A549 (cell line): ENCODE data around the gene SPIN3. TPM values are rescaled to one million over a fixed set of nuclear protein-coding genes. Genes with fewer than 3 reads are reported as not detected.
A peak's percentile ranks its signal among the peaks of the same experiment; 100 is the strongest.

Experiments
- ATAC-seq, 2 experiments: fragments of 200-7000 bp in 1 of 2; fragments of >200 bp in 1 of 2; cut with Nextera tagmentation in 1 of 2; cut with Tn5 transposase in 1 of 2; 3 replicates each; pipeline versions ENCODE4 v1.8.0 to v1.9.1; 2018 to 2020; ENCODE audit warnings: mild to moderate bottlenecking in 1 of 2, moderate library complexity in 1 of 2
- CTCF ChIA-PET: fragments of 300-600 bp; sonication (Branson Sonifier 250); formaldehyde crosslinking; extraction: SDS; loops from one replicate; lab custom pipeline; 2021; ENCODE audit warnings: antibody characterized with exemption, inconsistent platforms; lab: Yijun Ruan, JAX
- POLR2A ChIA-PET: fragments of 350-600 bp; formaldehyde crosslinking; extraction: SDS; loops from one replicate; lab custom pipeline; 2021; ENCODE audit warnings: antibody characterized with exemption, inconsistent platforms; lab: Yijun Ruan, JAX
- DNase-seq, 2 experiments: peaks; one replicate each; pipeline versions ENCODE4 v3.0.0 to v3.0.0-alpha.2; 2011 to 2016; ENCODE audit warnings: low read depth in 1 of 2, low spot score in 1 of 2
- FAIRE-seq: peaks from 2 replicates; lab custom pipeline; 2011; peaks lifted over from hg19 to GRCh38; lab: Jason Lieb, UNC
- H3K27ac ChIP-seq, 2 experiments: fragments of >200 bp; sonication (Bioruptor Twin); formaldehyde crosslinking; 3 replicates each; pipeline ENCODE4 v1.5.1; 2016 to 2017
- H3K4me1 ChIP-seq: fragments of >200 bp; sonication (Bioruptor Twin); formaldehyde crosslinking; 3 replicates; pipeline ENCODE4 v1.6.1; 2016
- H3K4me2 ChIP-seq: fragments of >200 bp; sonication (Bioruptor Twin); formaldehyde crosslinking; 3 replicates; pipeline ENCODE4 v1.6.1; 2016
- H3K4me3 ChIP-seq: fragments of >200 bp; sonication (Bioruptor Twin); formaldehyde crosslinking; 3 replicates; pipeline ENCODE4 v1.5.1; 2016
- H3K9me3 ChIP-seq: fragments of >200 bp; sonication (Bioruptor Twin); formaldehyde crosslinking; 3 replicates; pipeline ENCODE4 v1.6.1; 2016
- CHD2 ChIP-seq: fragments of 150-350 bp; IDR thresholded peaks from 2 replicates; pipeline ENCODE4 v1.6.1; 2014; ENCODE audit warnings: low read length; ENCODE audit not compliant: partially characterized antibody
- E2F6 ChIP-seq: IDR thresholded peaks from 2 replicates; pipeline ENCODE4 v1.6.1; 2012; ENCODE audit warnings: low read depth, borderline replicate concordance
- EHMT2 ChIP-seq: fragments of 200-600 bp; sonication (generic); IDR thresholded peaks from 2 replicates; pipeline ENCODE4 v1.6.1; 2016; ENCODE audit warnings: antibody characterized with exemption, low read depth, mild to moderate bottlenecking, moderate library complexity
- FOSL2 ChIP-seq, 2 experiments: fragments of 450-650 bp in 1 of 2; fragments of >200 bp in 1 of 2; sonication (Bioruptor Twin) in 1 of 2; formaldehyde crosslinking; IDR thresholded peaks; 2 replicates each; pipeline versions ENCODE4 v1.5.0 to v1.6.1; 2016 to 2020; ENCODE audit warnings: mild to moderate bottlenecking in 1 of 2, moderate library complexity in 1 of 2
- GATA3 ChIP-seq: IDR thresholded peaks from 2 replicates; pipeline ENCODE4 v1.6.1; 2012; ENCODE audit warnings: borderline replicate concordance
- HDAC2 ChIP-seq: fragments of 200-600 bp; sonication (generic); IDR thresholded peaks from 2 replicates; pipeline ENCODE4 v1.6.1; 2016
- HOXB13 ChIP-seq: fragments of 250-450 bp; sonication (Bioruptor Pico); IDR thresholded peaks from 2 replicates; pipeline ENCODE4 v1.5.0; 2020; ENCODE audit warnings: low read depth, mild to moderate bottlenecking, moderate library complexity
- JUN ChIP-seq, 2 experiments: fragments of >200 bp; sonication (Bioruptor Twin); formaldehyde crosslinking; IDR thresholded peaks; 2 replicates in 1 of 2; 3 replicates in 1 of 2; pipeline ENCODE4 v1.6.1; 2016 to 2017
- MAZ ChIP-seq: fragments of 150-350 bp; IDR thresholded peaks from 2 replicates; pipeline ENCODE4 v1.6.1; 2014; ENCODE audit warnings: antibody characterized with exemption, low read depth, low read length, borderline replicate concordance
- MYC ChIP-seq: IDR thresholded peaks from 2 replicates; pipeline ENCODE4 v1.6.1; 2012; ENCODE audit warnings: mild to moderate bottlenecking, inconsistent platforms, low read length, improper control_type of control experiment, borderline replicate concordance
- NFE2L2 ChIP-seq: fragments of 150-350 bp; conservative IDR thresholded peaks from 2 replicates; pipeline ENCODE4 v1.6.1; 2014; ENCODE audit warnings: low read length
- NPAS2 ChIP-seq: fragments of 250-450 bp; sonication (Bioruptor Pico); IDR thresholded peaks from 2 replicates; pipeline ENCODE4 v1.8.0; 2022; ENCODE audit warnings: mild to moderate bottlenecking, moderate library complexity, borderline replicate concordance
- NR3C1 ChIP-seq: fragments of >200 bp; sonication (Bioruptor Twin); formaldehyde crosslinking; IDR thresholded peaks from 3 replicates; pipeline ENCODE4 v1.6.1; 2017
- PBX3 ChIP-seq: IDR thresholded peaks from 2 replicates; pipeline ENCODE4 v1.6.1; 2012
- RAD21 ChIP-seq, 2 experiments: fragments of >200 bp in 1 of 2; sonication (Bioruptor Twin) in 1 of 2; formaldehyde crosslinking in 1 of 2; IDR thresholded peaks in 1 of 2; conservative IDR thresholded peaks in 1 of 2; 2 replicates in 1 of 2; 3 replicates in 1 of 2; pipeline ENCODE4 v1.6.1; 2012 to 2018; ENCODE audit warnings: inconsistent platforms in 1 of 2
- ZFP36 ChIP-seq: fragments of 450-650 bp; IDR thresholded peaks from 2 replicates; pipeline ENCODE4 v1.6.1; 2014; ENCODE audit warnings: borderline replicate concordance; ENCODE audit not compliant: partially characterized antibody
- ZNF302 ChIP-seq: fragments of 250-450 bp; sonication (Bioruptor Pico); IDR thresholded peaks from 2 replicates; pipeline ENCODE4 v1.9.0; 2021; ENCODE audit warnings: inconsistent platforms, mild to moderate bottlenecking, moderate library complexity
- ZSCAN20 ChIP-seq: fragments of 250-450 bp; sonication (Bioruptor Pico); IDR thresholded peaks from 2 replicates; pipeline ENCODE4 v1.8.0; 2022; ENCODE audit warnings: mild to moderate bottlenecking, moderate library complexity
- WGBS: methylation state at CpG from one replicate; pipeline ENCODE4 v1.1.6; 2017; ENCODE audit errors: missing lambda C conversion rate; 5-methylcytosine and 5-hydroxymethylcytosine counted together
- polyA plus RNA-seq, 4 experiments: library from polyadenylated mRNA; depleted of rRNA in 3 of 4; stranded (reverse); fragments of >200 nt; fragmentation: RNase III in 1 of 4; extraction: RNeasy Plus Mini Kit Qiagen cat#74134 plus additional on column Dnase treatment in 1 of 4; gene quantifications; 2 replicates in 3 of 4; 3 replicates in 1 of 4; pipeline ENCODE4 v1.2.3, GENCODE V29; 2011 to 2017
- TF ChIP-seq, protein P1 (sequence below): fragments of >200 bp; sonication (Bioruptor Twin); formaldehyde crosslinking; IDR thresholded peaks from 3 replicates; pipeline ENCODE4 v1.5.1; 2016
- TF ChIP-seq, protein P2 (sequence below): fragments of 450-650 bp; IDR thresholded peaks from 2 replicates; pipeline ENCODE4 v1.6.1; 2014; ENCODE audit warnings: antibody characterized with exemption
- TF ChIP-seq, protein P3 (sequence below): fragments of >200 bp; sonication (Bioruptor Twin); formaldehyde crosslinking; IDR thresholded peaks from 2 replicates; pipeline ENCODE4 v1.6.1; 2016
- TF ChIP-seq, protein P4 (sequence below): fragments of 200-600 bp; sonication (generic); IDR thresholded peaks from 2 replicates; pipeline ENCODE4 v1.6.1; 2016; ENCODE audit warnings: antibody characterized with exemption, mild to moderate bottlenecking, moderate library complexity

The SPIN3 gene
- polyA plus RNA-seq, 2 of the 4 experiments (the other 2 are of a cell fraction), result 10.3 to 17.5 TPM

- FAIRE-seq (no peak), ATAC-seq (no peak), DNase-seq (no peak)
- Histone ChIP-seq H3K27ac (peak overlapping the region; percentile 84 to 97), H3K9me3 (no peaks in the 10 kb centered on the region), H3K4me2 (peak overlapping the region; percentile 90), H3K4me3 (peak overlapping the region; percentile 74), H3K4me1 (peaks cover 8% of the 10 kb centered on the region; the same call in 2 of the 3 replicates)
- 54% methylated on average over 17 of the region's 26 CpGs for WGBS
- POLR2A ChIA-PET, result interaction anchor here (0.6 to 1.7 kb wide), 5 partner anchors 17 to 268 kb away, joined by 3 to 8 read pairs (median 4); partner anchors contain the start of gene SPIN2B
- CTCF ChIA-PET, result interaction anchor here (1.0 to 1.4 kb wide), 2 partner anchors 15 to 16 kb away, joined by 3 to 4 read pairs; no protein-coding TSS in a partner anchor
- TF ChIP-seq MYC, result no peak
- TF ChIP-seq, protein P1, sequence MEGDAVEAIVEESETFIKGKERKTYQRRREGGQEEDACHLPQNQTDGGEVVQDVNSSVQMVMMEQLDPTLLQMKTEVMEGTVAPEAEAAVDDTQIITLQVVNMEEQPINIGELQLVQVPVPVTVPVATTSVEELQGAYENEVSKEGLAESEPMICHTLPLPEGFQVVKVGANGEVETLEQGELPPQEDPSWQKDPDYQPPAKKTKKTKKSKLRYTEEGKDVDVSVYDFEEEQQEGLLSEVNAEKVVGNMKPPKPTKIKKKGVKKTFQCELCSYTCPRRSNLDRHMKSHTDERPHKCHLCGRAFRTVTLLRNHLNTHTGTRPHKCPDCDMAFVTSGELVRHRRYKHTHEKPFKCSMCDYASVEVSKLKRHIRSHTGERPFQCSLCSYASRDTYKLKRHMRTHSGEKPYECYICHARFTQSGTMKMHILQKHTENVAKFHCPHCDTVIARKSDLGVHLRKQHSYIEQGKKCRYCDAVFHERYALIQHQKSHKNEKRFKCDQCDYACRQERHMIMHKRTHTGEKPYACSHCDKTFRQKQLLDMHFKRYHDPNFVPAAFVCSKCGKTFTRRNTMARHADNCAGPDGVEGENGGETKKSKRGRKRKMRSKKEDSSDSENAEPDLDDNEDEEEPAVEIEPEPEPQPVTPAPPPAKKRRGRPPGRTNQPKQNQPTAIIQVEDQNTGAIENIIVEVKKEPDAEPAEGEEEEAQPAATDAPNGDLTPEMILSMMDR, result no peak
- TF ChIP-seq NPAS2 (CRISPR knock-in tag), result no peak
Measured at GRCh38 chrX:56994375-56995270, 718 bp downstream of the SPIN3 start.

- Histone ChIP-seq H3K9me3 (no peaks in the 10 kb centered on the region), H3K27ac (no peak overlapping the region), H3K4me1 (no peaks in the 10 kb centered on the region)
- ChIA-PET CTCF (interaction anchor here (0.6 to 3.9 kb wide), 2 partner anchors 9 to 59 kb away, joined by 4 to 19 read pairs; no protein-coding TSS in a partner anchor), POLR2A (no interaction called here)
- FAIRE-seq (no peak), ATAC-seq (no peak)
- WGBS, result 91% methylated on average over 1 of the region's 1 CpG
- TF ChIP-seq, protein P2, sequence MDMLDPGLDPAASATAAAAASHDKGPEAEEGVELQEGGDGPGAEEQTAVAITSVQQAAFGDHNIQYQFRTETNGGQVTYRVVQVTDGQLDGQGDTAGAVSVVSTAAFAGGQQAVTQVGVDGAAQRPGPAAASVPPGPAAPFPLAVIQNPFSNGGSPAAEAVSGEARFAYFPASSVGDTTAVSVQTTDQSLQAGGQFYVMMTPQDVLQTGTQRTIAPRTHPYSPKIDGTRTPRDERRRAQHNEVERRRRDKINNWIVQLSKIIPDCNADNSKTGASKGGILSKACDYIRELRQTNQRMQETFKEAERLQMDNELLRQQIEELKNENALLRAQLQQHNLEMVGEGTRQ, result no peak
- TF ChIP-seq JUN (IDR thresholded peaks at IDR 0.05) (no peak), MYC (no peak), E2F6 (no peak), ZFP36 (no peak), RAD21 (conservative IDR thresholded peaks at IDR 0.05 in 1 of 2, IDR thresholded peaks at IDR 0.05 in 1 of 2) (no peak), HOXB13 (no peak), ZSCAN20 (CRISPR knock-in tag) (no peak), FOSL2 (IDR thresholded peaks at IDR 0.05) (no peak), FOSL2 (CRISPR knock-in tag; IDR thresholded peaks at IDR 0.05) (no peak), EHMT2 (no peak), ZNF302 (CRISPR knock-in tag) (no peak)
- TF ChIP-seq, all 56 proteins: peak for 0
- DNase-seq, result no peak
- Histone ChIP-seq H3K4me3 (no peak overlapping the region), H3K4me2 (no peak overlapping the region)
Measured at GRCh38 chrX:56987741-56988140, 7.6 kb downstream of the SPIN3 start.

GRCh38 chrX:56986138-56986537 lies 9.2 kb downstream of the SPIN3 start:
- DNase-seq, result no peak
- 81% methylated on average over 1 of the region's 1 CpG for WGBS
- no peaks in the 10 kb centered on the region for H3K4me1 ChIP-seq
- no peak for TF ChIP-seq MAZ
- no peak for TF ChIP-seq ZFP36
- TF ChIP-seq CHD2, result no peak
- TF ChIP-seq JUN (IDR thresholded peaks at IDR 0.05), result no peak
- no peak for TF ChIP-seq GATA3
- TF ChIP-seq NR3C1, result no peak
- TF ChIP-seq, protein P3, sequence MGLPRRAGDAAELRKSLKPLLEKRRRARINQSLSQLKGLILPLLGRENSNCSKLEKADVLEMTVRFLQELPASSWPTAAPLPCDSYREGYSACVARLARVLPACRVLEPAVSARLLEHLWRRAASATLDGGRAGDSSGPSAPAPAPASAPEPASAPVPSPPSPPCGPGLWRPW, result no peak
- no peak for TF ChIP-seq PBX3
- TF ChIP-seq NFE2L2, result no peak
- TF ChIP-seq HDAC2, result no peak
- TF ChIP-seq, protein P4, sequence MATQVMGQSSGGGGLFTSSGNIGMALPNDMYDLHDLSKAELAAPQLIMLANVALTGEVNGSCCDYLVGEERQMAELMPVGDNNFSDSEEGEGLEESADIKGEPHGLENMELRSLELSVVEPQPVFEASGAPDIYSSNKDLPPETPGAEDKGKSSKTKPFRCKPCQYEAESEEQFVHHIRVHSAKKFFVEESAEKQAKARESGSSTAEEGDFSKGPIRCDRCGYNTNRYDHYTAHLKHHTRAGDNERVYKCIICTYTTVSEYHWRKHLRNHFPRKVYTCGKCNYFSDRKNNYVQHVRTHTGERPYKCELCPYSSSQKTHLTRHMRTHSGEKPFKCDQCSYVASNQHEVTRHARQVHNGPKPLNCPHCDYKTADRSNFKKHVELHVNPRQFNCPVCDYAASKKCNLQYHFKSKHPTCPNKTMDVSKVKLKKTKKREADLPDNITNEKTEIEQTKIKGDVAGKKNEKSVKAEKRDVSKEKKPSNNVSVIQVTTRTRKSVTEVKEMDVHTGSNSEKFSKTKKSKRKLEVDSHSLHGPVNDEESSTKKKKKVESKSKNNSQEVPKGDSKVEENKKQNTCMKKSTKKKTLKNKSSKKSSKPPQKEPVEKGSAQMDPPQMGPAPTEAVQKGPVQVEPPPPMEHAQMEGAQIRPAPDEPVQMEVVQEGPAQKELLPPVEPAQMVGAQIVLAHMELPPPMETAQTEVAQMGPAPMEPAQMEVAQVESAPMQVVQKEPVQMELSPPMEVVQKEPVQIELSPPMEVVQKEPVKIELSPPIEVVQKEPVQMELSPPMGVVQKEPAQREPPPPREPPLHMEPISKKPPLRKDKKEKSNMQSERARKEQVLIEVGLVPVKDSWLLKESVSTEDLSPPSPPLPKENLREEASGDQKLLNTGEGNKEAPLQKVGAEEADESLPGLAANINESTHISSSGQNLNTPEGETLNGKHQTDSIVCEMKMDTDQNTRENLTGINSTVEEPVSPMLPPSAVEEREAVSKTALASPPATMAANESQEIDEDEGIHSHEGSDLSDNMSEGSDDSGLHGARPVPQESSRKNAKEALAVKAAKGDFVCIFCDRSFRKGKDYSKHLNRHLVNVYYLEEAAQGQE, result no peak
- H3K4me2 ChIP-seq, result no peak overlapping the region
- no peak overlapping the region for H3K4me3 ChIP-seq
- no peak overlapping the region for H3K27ac ChIP-seq
- CTCF ChIA-PET, result interaction anchor here (3.9 kb wide), 1 partner anchor 8 kb away, joined by 19 read pairs; no protein-coding TSS in a partner anchor
- no peak for FAIRE-seq
- no peaks in the 10 kb centered on the region for H3K9me3 ChIP-seq
- no peak for ATAC-seq
- POLR2A ChIA-PET, result interaction anchor here (1.1 kb wide), 1 partner anchor 10 kb away, joined by 3 read pairs; no protein-coding TSS in a partner anchor
